H1 (cell line): Measurements from ENCODE around the gene DARS1. TPM values are rescaled to one million over a fixed set of nuclear protein-coding genes. Genes with fewer than 3 reads are reported as not detected.

Source experiments
- ASH2L ChIP-seq: fragments of 200-600, 300-600 bp; sonication (generic); IDR thresholded peaks from one replicate; pipeline ENCODE4 v1.7.1; 2017; ENCODE audit warnings: low read length
- ATF2 ChIP-seq: IDR thresholded peaks from 2 replicates; pipeline ENCODE4 v1.6.1; 2012; ENCODE audit warnings: low read length, inconsistent platforms
- CBX5 ChIP-seq: fragments of 300-800, 300-1000 bp; sonication (generic); IDR thresholded peaks from 2 replicates; pipeline ENCODE4 v1.7.1; 2016; ENCODE audit warnings: antibody characterized with exemption, low read length, low read depth
- CHD1 ChIP-seq: IDR thresholded peaks from 2 replicates; pipeline ENCODE4 v1.6.1; 2012; ENCODE audit warnings: low read depth, low read length, improper control_type of control experiment
- CHD2 ChIP-seq: IDR thresholded peaks from 2 replicates; pipeline ENCODE4 v1.6.1; 2012; ENCODE audit warnings: low read length, improper control_type of control experiment
- CTBP2 ChIP-seq: IDR thresholded peaks from 2 replicates; pipeline ENCODE4 v1.7.0; 2011; ENCODE audit warnings: borderline replicate concordance, mild to moderate bottlenecking, moderate library complexity, mixed read lengths, low read length; ENCODE audit not compliant: insufficient read depth, insufficient read length
- CTCF ChIP-seq, 3 experiments: IDR thresholded peaks; 1 replicate in 2 of 3; 2 replicates in 1 of 3; pipeline versions ENCODE4 v1.5.1 to v1.6.1; 2011; ENCODE audit warnings: low read length in 3 of 3, mild to moderate bottlenecking in 3 of 3, inconsistent platforms in 2 of 3, low read depth in 1 of 3, moderate library complexity in 1 of 3; ENCODE audit not compliant: insufficient read depth in 1 of 3; ENCODE audit errors: control extremely low read depth in 1 of 3
- EP300 ChIP-seq, 2 experiments: IDR thresholded peaks; 1 replicate in 1 of 2; 2 replicates in 1 of 2; pipeline ENCODE4 v1.6.1; 2011 to 2012; ENCODE audit warnings: low read depth in 2 of 2, low read length in 2 of 2, mild to moderate bottlenecking in 2 of 2, borderline replicate concordance in 1 of 2, inconsistent platforms in 1 of 2, moderate library complexity in 1 of 2
- FOSL1 ChIP-seq: IDR thresholded peaks from 2 replicates; pipeline ENCODE4 v1.6.1; 2011; ENCODE audit warnings: mild to moderate bottlenecking, low read depth, low read length, moderate library complexity; ENCODE audit not compliant: insufficient read depth
- HDAC2 ChIP-seq, 2 experiments: fragments of 300-600 bp in 1 of 2; sonication (generic) in 1 of 2; IDR thresholded peaks; 2 replicates each; pipeline ENCODE4 v1.6.1; 2011 to 2012; ENCODE audit warnings: low read depth in 2 of 2, low read length in 2 of 2, mild to moderate bottlenecking in 2 of 2, moderate library complexity in 2 of 2, borderline replicate concordance in 1 of 2, inconsistent platforms in 1 of 2
- HDAC6 ChIP-seq: IDR thresholded peaks from one replicate; pipeline ENCODE4 v1.7.1; 2012; ENCODE audit warnings: low read depth, mild to moderate bottlenecking, inconsistent platforms, low read length, moderate library complexity
- MAX ChIP-seq: IDR thresholded peaks from 2 replicates; pipeline ENCODE4 v1.6.1; 2012; ENCODE audit warnings: inconsistent platforms
- RBBP5 ChIP-seq: IDR thresholded peaks from 2 replicates; pipeline ENCODE4 v1.7.1; 2012; ENCODE audit warnings: low read depth, mild to moderate bottlenecking, inconsistent platforms, low read length, moderate library complexity, borderline replicate concordance
- SIX5 ChIP-seq: IDR thresholded peaks from 2 replicates; pipeline ENCODE4 v1.6.1; 2011; ENCODE audit warnings: mild to moderate bottlenecking, low read depth, low read length
- TAF1 ChIP-seq: IDR thresholded peaks from 2 replicates; pipeline ENCODE4 v1.6.1; 2011; ENCODE audit warnings: mild to moderate bottlenecking, low read depth, low read length
- YY1 ChIP-seq: IDR thresholded peaks from 2 replicates; pipeline ENCODE4 v1.6.1; 2011; ENCODE audit warnings: low read depth, mild to moderate bottlenecking, low read length
- polyA plus RNA-seq, 7 experiments: library from polyadenylated mRNA; depleted of rRNA in 3 of 7; stranded (reverse) in 5 of 7; unstranded in 2 of 7; fragments of >200 nt in 5 of 7; fragments of 200-250 nt in 2 of 7; gene quantifications; 1 replicate in 5 of 7; 2 replicates in 1 of 7; 4 replicates in 1 of 7; pipeline versions ENCODE4 v1.2.1 to v1.2.3, GENCODE V29; 2011 to 2013; ENCODE audit warnings: missing spikeins in 2 of 7, mixed read lengths in 2 of 7
- total RNA-seq: library from RNA; stranded (reverse); fragmentation: NEBNext Ultra II Directional; extraction: Animal tissue kit (Norgen Biotek cat#: 25700); gene quantifications from 2 replicates; pipeline ENCODE4 v1.2.1, GENCODE V29; 2021
- TF ChIP-seq, protein P1 (sequence below): IDR thresholded peaks from 2 replicates; pipeline ENCODE4 v1.6.1; 2011; ENCODE audit warnings: low read length, improper control_type of control experiment

DARS1 gene
- total and polyA plus RNA-seq, 2 of the 8 experiments (the other 6 are each of a cell fraction or from before 2014, with no cell fraction given), result 61.7 to 85.9 TPM

- TF ChIP-seq, protein P1, sequence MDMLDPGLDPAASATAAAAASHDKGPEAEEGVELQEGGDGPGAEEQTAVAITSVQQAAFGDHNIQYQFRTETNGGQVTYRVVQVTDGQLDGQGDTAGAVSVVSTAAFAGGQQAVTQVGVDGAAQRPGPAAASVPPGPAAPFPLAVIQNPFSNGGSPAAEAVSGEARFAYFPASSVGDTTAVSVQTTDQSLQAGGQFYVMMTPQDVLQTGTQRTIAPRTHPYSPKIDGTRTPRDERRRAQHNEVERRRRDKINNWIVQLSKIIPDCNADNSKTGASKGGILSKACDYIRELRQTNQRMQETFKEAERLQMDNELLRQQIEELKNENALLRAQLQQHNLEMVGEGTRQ, result no peak
- no peak for TF ChIP-seq CTBP2
- TF ChIP-seq YY1, result no peak
- no peak for TF ChIP-seq CTCF (IDR thresholded peaks at IDR 0.05; ENCODE audit: control extremely low read depth in 1 of 3, insufficient read depth in 1 of 3, low read depth in 1 of 3, low read length in 3 of 3)
- TF ChIP-seq ASH2L, result peak; percentile 81
- no peak for TF ChIP-seq HDAC6
- TF ChIP-seq HDAC2 (IDR thresholded peaks at IDR 0.05; ENCODE audit: borderline replicate concordance in 1 of 2, low read depth in 2 of 2, low read length in 2 of 2), result peak; percentile 56 to 60; a peak in 1 of 4 replicates
- no peak for TF ChIP-seq SIX5
- 0 out of 2 replicates have a peak, but pooled peaks have one; percentile 32 for TF ChIP-seq FOSL1
- 0 out of 2 replicates have a peak, but pooled peaks have one; percentile 15 for TF ChIP-seq ATF2
- peak; percentile 73 for TF ChIP-seq TAF1
- TF ChIP-seq RBBP5, result peak; percentile 93; the same call in 1 of the 2 replicates
- TF ChIP-seq CHD2, result peak; percentile 99
- peak in 1 of 2 experiments; percentile 59; a peak in 1 of 3 replicates for TF ChIP-seq EP300 (IDR thresholded peaks at IDR 0.05; ENCODE audit: borderline replicate concordance in 1 of 2, low read depth in 2 of 2, low read length in 2 of 2)
- no peak for TF ChIP-seq CHD1
- TF ChIP-seq MAX, result peak; percentile 91
- no peak for TF ChIP-seq CBX5
Observed at GRCh38 chr2:135985018-135985825, at the start of gene DARS1 (continued).
